GF-D8 (cell line): ENCODE data around the gene TCOF1.

Experiments
- DNase-seq: peaks from one replicate; lab custom pipeline; 2025; lab: John Stamatoyannopoulos, UW

The TCOF1 gene

GRCh38 chr5:150325426-150325825 is 32.1 kb upstream of the TCOF1 start:
- no peak for DNase-seq

- DNase-seq: no peak
Observed at GRCh38 chr5:150326707-150327106, 30.8 kb upstream of the TCOF1 start.

- no peak for DNase-seq
Observed at GRCh38 chr5:150327139-150327538, 30.4 kb upstream of the TCOF1 start.

GRCh38 chr5:150328515-150328914 is 29.0 kb upstream of the TCOF1 start:
- no peak for DNase-seq

GRCh38 chr5:150329038-150329437 is 28.5 kb upstream of the TCOF1 start:
- no peak for DNase-seq

GRCh38 chr5:150329881-150330876 is 27.3 kb upstream of the TCOF1 start:
- no peak for DNase-seq

GRCh38 chr5:150333400-150333799 is 24.1 kb upstream of the TCOF1 start:
- DNase-seq: no peak

GRCh38 chr5:150335778-150336177 is 21.7 kb upstream of the TCOF1 start:
- DNase-seq: no peak

GRCh38 chr5:150338546-150338945 is 19.0 kb upstream of the TCOF1 start:
- no peak for DNase-seq

GRCh38 chr5:150339165-150339564 is 18.3 kb upstream of the TCOF1 start:
- no peak for DNase-seq

- no peak for DNase-seq
Observed at GRCh38 chr5:150339841-150340240, 17.7 kb upstream of the TCOF1 start.

- DNase-seq: no peak
Observed at GRCh38 chr5:150340614-150341255, 16.8 kb upstream of the TCOF1 start.

GRCh38 chr5:150341331-150341730 is 16.2 kb upstream of the TCOF1 start:
- DNase-seq: no peak

- DNase-seq: no peak
Observed at GRCh38 chr5:150341989-150342388, 15.5 kb upstream of the TCOF1 start.

GRCh38 chr5:150342583-150342982 is 14.9 kb upstream of the TCOF1 start:
- no peak for DNase-seq

- no peak for DNase-seq
Observed at GRCh38 chr5:150343994-150344631, 13.4 kb upstream of the TCOF1 start.

- no peak for DNase-seq
Observed at GRCh38 chr5:150345716-150346115, 11.8 kb upstream of the TCOF1 start.

- no peak for DNase-seq
Observed at GRCh38 chr5:150346592-150346991, 10.9 kb upstream of the TCOF1 start.

- DNase-seq: no peak
Observed at GRCh38 chr5:150347003-150347402, 10.5 kb upstream of the TCOF1 start.

GRCh38 chr5:150347451-150347850 is 10.0 kb upstream of the TCOF1 start:
- no peak for DNase-seq

GRCh38 chr5:150349681-150350275 is 7.7 kb upstream of the TCOF1 start:
- no peak for DNase-seq
